OCI-LY3 (cell line): ENCODE results near the gene FGR.
A peak's percentile ranks its signal among the peaks of the same experiment; 100 is the strongest.
"Not testable (repeated sequence)": the region's sequence is repeated elsewhere in the genome, so short reads cannot be mapped to it uniquely, and the experiment has no call there.

Experiments used
- H2AFZ ChIP-seq: fragments of 200-600, 300-600 bp; shearing (Covaris generic); 2 replicates; pipeline ENCODE4 v1.6.0; 2014; ENCODE audit warnings: antibody characterized with exemption, low read depth, low read length
- H3K27ac ChIP-seq: fragments of 200-600, 300-600 bp; sonication (generic); 2 replicates; pipeline ENCODE4 v1.5.1; 2014; ENCODE audit warnings: mild to moderate bottlenecking, low read length, moderate library complexity, mixed read lengths
- H3K27me3 ChIP-seq: fragments of 200-600, 300-600 bp; sonication (generic); 2 replicates; pipeline ENCODE4 v1.6.1; 2014; ENCODE audit warnings: low read depth, low read length, mixed read lengths
- H3K36me3 ChIP-seq: fragments of 200-600, 300-600 bp; sonication (generic); replicated peaks from 2 replicates; pipeline ENCODE3; 2014; ENCODE audit warnings: low read depth, low read length, mixed read lengths
- H3K4me1 ChIP-seq: fragments of 300-600, 200-600 bp; sonication (generic); 2 replicates; pipeline ENCODE4 v1.6.1; 2014; ENCODE audit warnings: low read length, mixed read lengths
- H3K4me2 ChIP-seq: fragments of 200-600, 300-600 bp; sonication (generic); 2 replicates; pipeline ENCODE4 v1.6.1; 2014; ENCODE audit warnings: low read length, mixed read lengths
- H3K4me3 ChIP-seq: fragments of 300-600, 200-600 bp; sonication (generic); 2 replicates; pipeline ENCODE4 v1.5.1; 2014; ENCODE audit warnings: antibody characterized with exemption, mild to moderate bottlenecking, low read length, moderate library complexity
- H3K79me2 ChIP-seq: fragments of 300-600, 200-600 bp; shearing (Covaris generic); 2 replicates; pipeline ENCODE4 v1.6.1; 2014; ENCODE audit warnings: mild to moderate bottlenecking, low read length, mixed read lengths
- H3K9ac ChIP-seq: fragments of 300-600, 200-600 bp; shearing (Covaris generic); 2 replicates; pipeline ENCODE4 v1.6.0; 2014; ENCODE audit warnings: mild to moderate bottlenecking, low read length, moderate library complexity
- H3K9me3 ChIP-seq: fragments of 200-600, 300-600 bp; shearing (Covaris generic); 2 replicates; pipeline ENCODE4 v1.6.1; 2014; ENCODE audit warnings: low read length, mixed read lengths; ENCODE audit not compliant: insufficient read depth
- H4K20me1 ChIP-seq: fragments of 200-600, 300-600 bp; sonication (generic); 2 replicates; pipeline ENCODE4 v1.6.1; 2016; ENCODE audit warnings: low read length, mixed read lengths; ENCODE audit not compliant: insufficient read depth
- EZH2phosphoT487 ChIP-seq: fragments of 200-600 bp; shearing (Covaris generic); IDR thresholded peaks from 2 replicates; pipeline ENCODE4 v1.6.1; 2018; ENCODE audit warnings: antibody characterized with exemption, mixed run types, low read depth
- TF ChIP-seq, protein P1 (sequence below): fragments of 200-600, 300-600 bp; sonication (generic); IDR thresholded peaks from 2 replicates; pipeline ENCODE4 v1.5.1; 2014; ENCODE audit warnings: antibody characterized with exemption, low read length, low read depth

The FGR gene

DNA sequence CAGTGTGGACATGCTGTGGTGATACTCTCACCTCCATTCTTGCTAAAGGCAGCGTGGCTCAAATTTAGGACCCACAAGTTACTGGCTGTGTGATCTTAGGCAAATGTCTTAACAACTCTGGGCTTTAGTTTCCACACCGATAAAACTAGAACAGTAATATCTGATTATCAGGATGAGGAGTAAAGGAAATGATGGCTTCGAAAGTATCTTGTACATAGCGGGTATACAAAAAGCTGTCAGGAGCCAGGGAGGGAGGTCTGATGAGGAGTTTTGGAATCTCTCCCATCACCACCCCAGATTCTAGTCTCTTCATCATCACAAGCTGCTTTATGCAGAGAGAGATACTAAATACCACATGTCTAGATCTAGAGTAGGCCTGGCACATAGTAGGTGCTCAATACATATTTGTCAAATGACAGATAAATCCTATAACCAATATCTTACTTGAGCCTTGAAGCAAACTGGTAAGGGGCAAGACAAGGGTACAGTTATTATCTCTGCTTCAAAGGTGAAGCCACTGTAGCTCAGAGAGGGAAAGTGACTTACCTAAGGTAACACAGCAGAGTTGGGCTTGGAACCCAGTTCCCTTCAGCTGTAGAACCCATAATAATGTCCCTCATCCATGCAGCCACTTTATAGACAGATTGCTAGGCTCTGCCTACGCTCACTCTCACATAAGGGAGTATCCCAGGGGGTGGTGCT lies 9.5 kb upstream of the FGR start:
- Histone ChIP-seq H3K4me3 (no peak overlapping the region), H3K79me2 (no peaks in the 10 kb centered on the region), H3K36me3 (no peaks in the 10 kb centered on the region), H3K9ac (no peak overlapping the region), H4K20me1 (no peaks in the 10 kb centered on the region), H3K4me2 (no peak overlapping the region), H3K4me1 (peaks cover 9% of the 10 kb centered on the region; the same call in 1 of the 2 replicates), H3K27ac (no peak overlapping the region), H3K9me3 (no peaks in the 10 kb centered on the region), H2AFZ (peak overlapping the region; percentile 71; the same call in 1 of the 2 replicates), H3K27me3 (no peaks in the 10 kb centered on the region)
- TF ChIP-seq EZH2phosphoT487: no peak
- TF ChIP-seq, protein P1, sequence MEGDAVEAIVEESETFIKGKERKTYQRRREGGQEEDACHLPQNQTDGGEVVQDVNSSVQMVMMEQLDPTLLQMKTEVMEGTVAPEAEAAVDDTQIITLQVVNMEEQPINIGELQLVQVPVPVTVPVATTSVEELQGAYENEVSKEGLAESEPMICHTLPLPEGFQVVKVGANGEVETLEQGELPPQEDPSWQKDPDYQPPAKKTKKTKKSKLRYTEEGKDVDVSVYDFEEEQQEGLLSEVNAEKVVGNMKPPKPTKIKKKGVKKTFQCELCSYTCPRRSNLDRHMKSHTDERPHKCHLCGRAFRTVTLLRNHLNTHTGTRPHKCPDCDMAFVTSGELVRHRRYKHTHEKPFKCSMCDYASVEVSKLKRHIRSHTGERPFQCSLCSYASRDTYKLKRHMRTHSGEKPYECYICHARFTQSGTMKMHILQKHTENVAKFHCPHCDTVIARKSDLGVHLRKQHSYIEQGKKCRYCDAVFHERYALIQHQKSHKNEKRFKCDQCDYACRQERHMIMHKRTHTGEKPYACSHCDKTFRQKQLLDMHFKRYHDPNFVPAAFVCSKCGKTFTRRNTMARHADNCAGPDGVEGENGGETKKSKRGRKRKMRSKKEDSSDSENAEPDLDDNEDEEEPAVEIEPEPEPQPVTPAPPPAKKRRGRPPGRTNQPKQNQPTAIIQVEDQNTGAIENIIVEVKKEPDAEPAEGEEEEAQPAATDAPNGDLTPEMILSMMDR: no peak

DNA sequence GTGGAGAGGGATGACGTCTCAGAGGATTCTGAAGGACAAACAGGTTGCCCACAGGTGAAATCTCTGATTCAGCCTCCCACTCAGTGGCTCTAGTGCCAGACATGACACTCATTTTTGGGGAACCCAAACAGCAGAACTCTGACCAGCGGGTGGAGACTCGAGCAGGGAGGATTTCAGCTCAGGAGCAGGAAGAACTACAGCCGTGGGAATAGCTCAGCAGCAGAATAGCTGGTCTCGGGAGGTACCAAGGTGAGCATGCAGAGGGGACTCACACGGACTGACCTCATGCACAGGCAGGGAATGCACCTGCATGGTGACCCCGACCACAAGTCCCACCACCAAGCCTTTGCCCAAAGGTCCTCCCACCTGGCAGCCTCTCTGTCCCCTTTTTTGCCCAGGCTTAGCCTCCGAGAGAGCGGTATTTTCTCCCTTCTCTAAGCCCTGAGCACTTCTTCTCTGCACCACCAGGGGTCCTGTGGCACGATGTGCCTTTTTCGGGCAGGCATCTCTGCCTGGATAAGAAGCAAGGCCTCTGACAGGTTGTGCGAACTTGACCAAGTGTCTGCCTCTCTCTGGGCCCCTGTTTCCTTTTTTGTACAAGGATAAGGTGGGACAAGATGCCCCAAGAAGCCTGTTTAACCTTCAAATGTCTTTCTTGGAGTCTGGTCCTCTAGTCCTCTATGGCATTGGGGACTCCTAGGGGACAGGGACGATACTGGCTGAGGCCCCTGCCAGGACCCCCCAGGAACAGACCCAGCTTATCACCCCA lies 8.8 kb upstream of the FGR start:
- no peak overlapping the region for H3K9ac ChIP-seq
- H3K4me1 ChIP-seq: peaks cover 9% of the 10 kb centered on the region; the same call in 1 of the 2 replicates
- no peaks in the 10 kb centered on the region for H3K9me3 ChIP-seq
- H3K4me2 ChIP-seq: peak overlapping the region; percentile 41
- peak overlapping the region; percentile 71 for H2AFZ ChIP-seq
- peak overlapping the region; percentile 30 for H3K4me3 ChIP-seq
- H3K27me3 ChIP-seq: no peaks in the 10 kb centered on the region
- no peak overlapping the region for H3K27ac ChIP-seq
- H4K20me1 ChIP-seq: no peaks in the 10 kb centered on the region
- no peaks in the 10 kb centered on the region for H3K36me3 ChIP-seq
- no peak for TF ChIP-seq EZH2phosphoT487
- TF ChIP-seq, protein P1: peak; percentile 58
- H3K79me2 ChIP-seq: no peaks in the 10 kb centered on the region

DNA sequence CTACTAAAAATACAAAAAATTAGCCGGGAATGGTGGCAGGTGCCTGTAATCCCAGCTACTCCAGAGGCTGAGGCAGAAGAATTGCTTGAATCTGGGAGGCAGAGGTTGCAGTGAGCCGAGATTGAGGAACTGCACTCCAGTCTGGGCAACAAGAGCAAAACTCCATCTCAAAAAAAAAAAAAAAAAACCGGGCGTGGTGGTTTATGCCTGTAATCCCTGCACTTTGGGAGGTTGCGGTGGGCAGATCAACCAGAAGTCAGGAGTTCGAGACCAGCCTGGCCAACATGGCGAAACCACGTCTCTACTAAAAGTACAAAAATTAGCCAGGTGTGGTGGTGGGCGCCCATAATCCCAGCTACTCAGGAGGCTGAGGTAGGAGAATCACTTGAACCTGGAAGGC lies 5.5 kb upstream of the FGR start:
- not testable (repeated sequence) for H3K27ac ChIP-seq, H3K36me3 ChIP-seq, H3K4me2 ChIP-seq, H3K4me3 ChIP-seq, H3K79me2 ChIP-seq, H2AFZ ChIP-seq, H3K9me3 ChIP-seq, H3K9ac ChIP-seq, H3K27me3 ChIP-seq, H4K20me1 ChIP-seq
- H3K4me1 ChIP-seq: peaks cover 37% of the 10 kb centered on the region

DNA sequence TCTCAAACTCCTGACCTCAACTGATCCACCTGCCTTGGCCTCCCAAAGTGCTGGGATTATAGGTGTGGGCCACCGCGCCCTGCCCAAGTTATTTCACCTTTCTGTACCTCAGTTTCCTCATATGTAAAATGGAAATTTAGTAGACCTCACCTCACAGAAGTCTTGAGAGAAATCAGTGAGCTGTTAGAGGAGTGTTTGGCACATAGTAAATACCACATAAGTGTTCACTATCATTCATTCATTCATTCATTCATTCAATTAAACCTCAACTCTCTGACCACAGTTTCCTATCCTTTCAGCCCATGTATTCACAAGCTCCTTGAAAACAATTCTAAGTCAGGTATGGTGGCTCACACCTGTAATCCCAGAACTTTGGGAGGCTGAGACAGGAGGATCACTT lies 3.8 kb upstream of the FGR start:
- TF ChIP-seq, protein P1: no peak
- TF ChIP-seq EZH2phosphoT487: no peak
- H3K9me3 ChIP-seq: no peaks in the 10 kb centered on the region
- no peaks in the 10 kb centered on the region for H3K27me3 ChIP-seq
- H3K4me1 ChIP-seq: peaks cover 46% of the 10 kb centered on the region
- no peaks in the 10 kb centered on the region for H3K36me3 ChIP-seq
- no peak overlapping the region for H3K9ac ChIP-seq
- H3K4me2 ChIP-seq: no peak overlapping the region
- no peaks in the 10 kb centered on the region for H4K20me1 ChIP-seq
- H3K79me2 ChIP-seq: no peaks in the 10 kb centered on the region
- no peak overlapping the region for H3K4me3 ChIP-seq
- no peak overlapping the region for H3K27ac ChIP-seq
- H2AFZ ChIP-seq: no peak overlapping the region
